ENCODE data around the gene PSD.

Gene PSD

GRCh38 chr10:102397222-102398171 is 21.1 kb downstream of the PSD start:
- H3K27ac ChIP-seq = peak overlapping the region; percentile 89
- TF ChIP-seq CTCF (IDR thresholded peaks at IDR 0.05) (no peak), ZFX (IDR thresholded peaks at IDR 0.05; ENCODE audit: borderline replicate concordance) (no peak)

DNA sequence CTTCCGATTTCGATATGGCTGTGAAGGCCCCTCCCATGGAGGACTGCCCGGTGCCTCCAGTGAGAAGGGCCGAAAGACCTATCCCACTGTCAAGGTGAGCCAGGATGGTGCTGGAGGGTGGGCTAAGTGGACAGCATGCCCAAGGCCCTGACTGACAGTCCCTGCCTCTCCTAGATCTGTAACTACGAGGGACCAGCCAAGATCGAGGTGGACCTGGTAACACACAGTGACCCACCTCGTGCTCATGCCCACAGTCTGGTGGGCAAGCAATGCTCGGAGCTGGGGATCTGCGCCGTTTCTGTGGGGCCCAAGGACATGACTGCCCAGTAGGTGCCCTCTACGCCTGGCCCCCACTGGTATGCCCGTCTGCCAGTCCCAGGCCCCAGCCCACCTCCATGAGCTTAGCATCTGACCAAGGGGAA is 21.8 kb downstream of the PSD start:
- TF ChIP-seq CTCF (IDR thresholded peaks at IDR 0.05) = no peak
- no peak for TF ChIP-seq ZFX (IDR thresholded peaks at IDR 0.05; ENCODE audit: borderline replicate concordance)
- peak overlapping the region; percentile 89 for H3K27ac ChIP-seq

GRCh38 chr10:102396317-102396650 is 22.3 kb downstream of the PSD start:
- TF ChIP-seq CTCF (IDR thresholded peaks at IDR 0.05) (no peak), ZFX (IDR thresholded peaks at IDR 0.05; ENCODE audit: borderline replicate concordance) (no peak)
- peak overlapping the region; percentile 89 for H3K27ac ChIP-seq

DNA sequence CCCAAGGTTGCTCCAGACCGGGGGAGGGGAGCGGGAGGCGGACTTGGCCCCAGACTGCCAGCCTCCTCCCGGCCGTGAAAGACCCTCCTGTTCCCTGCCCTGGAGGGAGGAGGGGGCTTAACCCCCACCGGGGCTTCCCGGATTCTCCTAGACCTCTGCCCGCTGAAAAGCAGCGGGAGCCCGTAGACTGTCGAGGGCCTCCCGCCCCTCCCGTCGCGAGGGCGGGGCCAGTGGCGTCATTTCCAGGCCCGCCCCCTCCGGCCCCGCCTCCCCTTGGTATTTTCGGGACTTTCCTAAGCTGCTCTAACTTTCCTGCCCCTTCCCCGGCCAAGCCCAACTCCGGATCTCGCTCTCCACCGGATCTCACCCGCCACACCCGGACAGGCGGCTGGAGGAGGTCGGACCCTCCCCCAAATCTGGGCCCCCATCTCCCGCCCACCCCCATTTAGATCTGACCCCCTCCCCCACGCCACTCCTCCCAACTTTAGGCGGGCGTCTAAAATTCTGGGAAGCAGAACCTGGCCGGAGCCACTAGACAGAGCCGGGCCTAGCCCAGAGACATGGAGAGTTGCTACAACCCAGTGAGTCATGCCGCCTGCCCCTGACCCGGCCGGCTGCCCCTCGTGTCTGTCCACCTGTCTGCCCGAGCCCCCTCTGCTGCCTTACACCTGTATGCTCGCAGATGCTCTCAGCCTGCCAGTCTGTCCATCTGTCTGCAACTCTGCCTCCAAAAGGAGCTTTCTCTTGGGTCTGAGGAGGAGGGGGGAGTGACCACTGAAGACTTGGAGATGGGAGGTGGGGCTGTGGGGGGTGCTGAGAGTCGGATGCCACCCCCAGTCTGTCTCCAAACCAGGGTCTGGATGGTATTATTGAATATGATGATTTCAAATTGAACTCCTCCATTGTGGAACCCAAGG is 22.9 kb downstream of the PSD start, which contains the start of gene NFKB2:
TSS of gene NFKB2 (plus strand) at position 306 of the 917 bp plus-strand sequence. CDS start at position 561, 255 bp downstream.
- peak within 1 kb of the TSS; percentile 89 for H3K27ac ChIP-seq
- TF ChIP-seq ZFX (IDR thresholded peaks at IDR 0.05; ENCODE audit: borderline replicate concordance) = no peak
- no peak for TF ChIP-seq CTCF (IDR thresholded peaks at IDR 0.05)

GRCh38 chr10:102394801-102395399 is 23.7 kb downstream of the PSD start:
- peak overlapping the region; percentile 89 for H3K27ac ChIP-seq
- TF ChIP-seq CTCF (IDR thresholded peaks at IDR 0.05) (no peak), ZFX (IDR thresholded peaks at IDR 0.05; ENCODE audit: borderline replicate concordance) (no peak)

GRCh38 chr10:102394079-102394800 is 24.3 kb downstream of the PSD start:
- H3K27ac ChIP-seq = peak overlapping the region; percentile 89
- TF ChIP-seq ZFX (IDR thresholded peaks at IDR 0.05; ENCODE audit: borderline replicate concordance) (no peak), CTCF (IDR thresholded peaks at IDR 0.05) (peak; percentile 98)
